Measurements from ENCODE around the gene EVA1C.

GRCh38 chr21:32392299-32392879 is 20.1 kb upstream of the EVA1C start:
- TF ChIP-seq EZH2phosphoT487 (IDR thresholded peaks at IDR 0.05; ENCODE audit: borderline replicate concordance, low read length) (no peak), CTCF (conservative IDR thresholded peaks at IDR 0.05; ENCODE audit: low read depth, low read length) (no peak)
